Caco-2 (cell line): Measurements from ENCODE around the gene LYSMD2. TPM values are rescaled to one million over a fixed set of nuclear protein-coding genes. Genes with fewer than 3 reads are reported as not detected.

Source experiments
- BruUV-seq: library from RNA; stranded (reverse); fragments of 400-500 nt; replicated peaks from 2 replicates; lab custom pipeline; 2021; lab: Mats Ljungman, UMichigan
- CTCF ChIA-PET: fragments of 300-600 bp; sonication (Branson Sonifier 250); formaldehyde crosslinking; loops from one replicate; lab custom pipeline; 2022; ENCODE audit warnings: antibody characterized with exemption; lab: Charles Lee
- POLR2A ChIA-PET: fragments of 300-600 bp; sonication (Branson Sonifier 250); formaldehyde crosslinking; loops from one replicate; lab custom pipeline; 2022; ENCODE audit warnings: antibody characterized with exemption; lab: Charles Lee
- DNase-seq, 2 experiments: peaks; one replicate each; pipeline versions ENCODE4 v3.0.0 to v3.0.0-alpha.2; 2020 to 2022
- H3K27me3 ChIP-seq: replicated peaks from 2 replicates; pipeline ENCODE4 v1.6.0; 2011; ENCODE audit warnings: low read length; ENCODE audit not compliant: control insufficient read depth, insufficient read depth
- H3K36me3 ChIP-seq: 2 replicates; pipeline ENCODE4 v1.5.1; 2011; ENCODE audit warnings: low read length; ENCODE audit not compliant: control insufficient read depth, insufficient read depth
- H3K4me1 ChIP-seq: fragments of 250-450 bp; sonication (Bioruptor Pico); 2 replicates; pipeline ENCODE4 v1.5.1; 2020; ENCODE audit warnings: mild to moderate bottlenecking
- H3K4me3 ChIP-seq: 2 replicates; pipeline ENCODE4 v1.5.1; 2011; ENCODE audit warnings: low read depth, mild to moderate bottlenecking, control low read depth, low read length
- H3K9me3 ChIP-seq: fragments of 250-450 bp; sonication (Bioruptor Pico); 2 replicates; pipeline ENCODE4 v1.5.1; 2020; ENCODE audit warnings: mild to moderate bottlenecking, moderate library complexity
- H3K27ac Mint-ChIP-seq: one replicate; pipeline ENCODE4 v1.8.0; 2022; ENCODE audit warnings: mixed read lengths; ENCODE audit not compliant: unreplicated experiment
- H3K27me3 Mint-ChIP-seq: one replicate; pipeline ENCODE4 v1.8.0; 2022; ENCODE audit warnings: mixed read lengths; ENCODE audit not compliant: insufficient read depth, unreplicated experiment
- H3K36me3 Mint-ChIP-seq: one replicate; pipeline ENCODE4 v1.8.0; 2022; ENCODE audit warnings: mild to moderate bottlenecking, mixed read lengths; ENCODE audit not compliant: insufficient read depth, unreplicated experiment
- H3K4me1 Mint-ChIP-seq: one replicate; pipeline ENCODE4 v1.8.0; 2022; ENCODE audit warnings: low read depth, mixed read lengths; ENCODE audit not compliant: unreplicated experiment
- H3K4me3 Mint-ChIP-seq: one replicate; pipeline ENCODE4 v1.8.0; 2022; ENCODE audit warnings: mild to moderate bottlenecking, moderate library complexity, mixed read lengths; ENCODE audit not compliant: unreplicated experiment
- H3K9me3 Mint-ChIP-seq: one replicate; pipeline ENCODE4 v1.8.0; 2022; ENCODE audit warnings: mixed read lengths; ENCODE audit not compliant: unreplicated experiment
- intact Hi-C: fragments of 100-400 bp; cut with micrococcal nuclease; formaldehyde crosslinking; loops from one replicate; pipeline ENCODE4 v1.10.0; 2022; ENCODE audit not compliant: unreplicated experiment
- total RNA-seq: library from RNA; stranded (reverse); gene quantifications from 2 replicates; pipeline ENCODE4 v1.2.3, GENCODE V29; 2022
- TF ChIP-seq, protein P1 (sequence below), 2 experiments: fragments of 200-600 bp in 1 of 2; IDR thresholded peaks; 1 replicate in 1 of 2; 2 replicates in 1 of 2; pipeline versions ENCODE4 v1.5.1 to v1.8.0; 2011 to 2022; ENCODE audit warnings: antibody characterized with exemption in 1 of 2, control low read depth in 1 of 2, inconsistent platforms in 1 of 2, low read depth in 1 of 2, low read length in 1 of 2, mild to moderate bottlenecking in 1 of 2, moderate library complexity in 1 of 2; ENCODE audit not compliant: insufficient read depth in 1 of 2, severe bottlenecking in 1 of 2, unreplicated experiment in 1 of 2

LYSMD2 gene
- total RNA-seq, 1 experiment from 2014 or later = 0.29 TPM

DNA sequence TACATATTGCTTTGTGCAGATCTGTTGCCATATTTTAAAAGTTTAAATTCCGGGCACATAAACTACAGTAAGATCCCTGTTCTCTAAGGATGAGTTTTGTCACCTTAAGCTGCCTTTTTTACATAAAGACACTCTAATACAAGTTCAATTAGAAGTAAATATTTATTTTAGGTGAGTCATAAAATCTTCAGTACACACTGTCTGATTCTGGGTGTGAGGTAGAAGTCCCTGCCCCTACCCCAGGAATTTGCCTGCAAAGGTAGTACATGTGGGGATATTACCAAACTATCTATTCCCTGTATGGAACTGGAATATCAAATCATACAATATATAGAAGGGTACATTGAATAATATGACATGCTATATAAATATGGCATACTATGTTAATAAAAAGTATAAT is 49.9 kb downstream of the LYSMD2 start:
- Mint-ChIP-seq H3K27ac (no peak overlapping the region), H3K36me3 (no peaks in the 10 kb centered on the region), H3K4me3 (no peak overlapping the region), H3K9me3 (no peaks in the 10 kb centered on the region), H3K27me3 (peaks cover 12% of the 10 kb centered on the region), H3K4me1 (peaks cover 5% of the 10 kb centered on the region)
- 0 out of 2 replicates have a peak, but pooled peaks cover 4% of the 10 kb centered on the region for H3K4me1 ChIP-seq
- BruUV-seq = no TSS peak
- H3K4me3 ChIP-seq = no peak overlapping the region
- intact Hi-C loops = no loop called here
- peak in 1 of 2 experiments; percentile 5 for DNase-seq
- ChIA-PET CTCF (no interaction called here), POLR2A (no interaction called here)
- H3K36me3 ChIP-seq = no peaks in the 10 kb centered on the region
- H3K27me3 ChIP-seq = no peaks in the 10 kb centered on the region
- H3K9me3 ChIP-seq = no peaks in the 10 kb centered on the region
- TF ChIP-seq, protein P1, sequence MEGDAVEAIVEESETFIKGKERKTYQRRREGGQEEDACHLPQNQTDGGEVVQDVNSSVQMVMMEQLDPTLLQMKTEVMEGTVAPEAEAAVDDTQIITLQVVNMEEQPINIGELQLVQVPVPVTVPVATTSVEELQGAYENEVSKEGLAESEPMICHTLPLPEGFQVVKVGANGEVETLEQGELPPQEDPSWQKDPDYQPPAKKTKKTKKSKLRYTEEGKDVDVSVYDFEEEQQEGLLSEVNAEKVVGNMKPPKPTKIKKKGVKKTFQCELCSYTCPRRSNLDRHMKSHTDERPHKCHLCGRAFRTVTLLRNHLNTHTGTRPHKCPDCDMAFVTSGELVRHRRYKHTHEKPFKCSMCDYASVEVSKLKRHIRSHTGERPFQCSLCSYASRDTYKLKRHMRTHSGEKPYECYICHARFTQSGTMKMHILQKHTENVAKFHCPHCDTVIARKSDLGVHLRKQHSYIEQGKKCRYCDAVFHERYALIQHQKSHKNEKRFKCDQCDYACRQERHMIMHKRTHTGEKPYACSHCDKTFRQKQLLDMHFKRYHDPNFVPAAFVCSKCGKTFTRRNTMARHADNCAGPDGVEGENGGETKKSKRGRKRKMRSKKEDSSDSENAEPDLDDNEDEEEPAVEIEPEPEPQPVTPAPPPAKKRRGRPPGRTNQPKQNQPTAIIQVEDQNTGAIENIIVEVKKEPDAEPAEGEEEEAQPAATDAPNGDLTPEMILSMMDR (IDR thresholded peaks at IDR 0.05; ENCODE audit: insufficient read depth in 1 of 2, low read depth in 1 of 2, low read length in 1 of 2, severe bottlenecking in 1 of 2, unreplicated experiment in 1 of 2) = no peak

DNA sequence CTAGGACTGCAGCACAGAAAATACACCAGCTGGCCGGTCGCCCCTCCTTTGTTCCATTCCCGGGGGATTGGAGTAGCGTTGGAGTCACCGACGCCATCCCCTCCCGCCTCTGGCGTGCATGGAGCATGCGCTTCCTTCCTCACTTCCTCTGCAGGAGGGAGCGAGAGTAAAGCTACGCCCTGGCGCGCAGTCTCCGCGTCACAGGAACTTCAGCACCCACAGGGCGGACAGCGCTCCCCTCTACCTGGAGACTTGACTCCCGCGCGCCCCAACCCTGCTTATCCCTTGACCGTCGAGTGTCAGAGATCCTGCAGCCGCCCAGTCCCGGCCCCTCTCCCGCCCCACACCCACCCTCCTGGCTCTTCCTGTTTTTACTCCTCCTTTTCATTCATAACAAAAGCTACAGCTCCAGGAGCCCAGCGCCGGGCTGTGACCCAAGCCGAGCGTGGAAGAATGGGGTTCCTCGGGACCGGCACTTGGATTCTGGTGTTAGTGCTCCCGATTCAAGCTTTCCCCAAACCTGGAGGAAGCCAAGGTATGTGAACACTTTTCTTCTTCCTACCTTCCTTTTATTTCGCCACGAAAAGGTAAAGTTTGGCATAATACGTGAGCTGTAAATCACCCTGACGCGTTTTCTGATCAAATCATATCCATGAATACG is 56.0 kb downstream of the LYSMD2 start, which contains the start of gene SCG3:
SCG3 (plus strand) TSS at position 201 of the 661 bp plus-strand sequence; CDS start at position 454, 253 bp downstream.
- Mint-ChIP-seq H3K27me3 (peaks cover 8% of the 10 kb centered on the region), H3K27ac (no peak within 1 kb of the TSS), H3K4me3 (peak within 1 kb of the TSS; percentile 58), H3K9me3 (no peaks in the 10 kb centered on the region), H3K36me3 (no peaks in the 10 kb centered on the region), H3K4me1 (no peaks in the 10 kb centered on the region)
- Histone ChIP-seq H3K4me1 (no peaks in the 10 kb centered on the region), H3K9me3 (no peaks in the 10 kb centered on the region), H3K36me3 (no peaks in the 10 kb centered on the region), H3K27me3 (no peaks in the 10 kb centered on the region), H3K4me3 (no peak within 1 kb of the TSS)
- peak; percentile 77 to 83 for DNase-seq
- intact Hi-C loops = no loop called here
- no TSS peak for BruUV-seq
- ChIA-PET CTCF (no interaction called here), POLR2A (no interaction called here)
- TF ChIP-seq, protein P1 (IDR thresholded peaks at IDR 0.05; ENCODE audit: insufficient read depth in 1 of 2, low read depth in 1 of 2, low read length in 1 of 2, severe bottlenecking in 1 of 2, unreplicated experiment in 1 of 2) = no peak

DNA sequence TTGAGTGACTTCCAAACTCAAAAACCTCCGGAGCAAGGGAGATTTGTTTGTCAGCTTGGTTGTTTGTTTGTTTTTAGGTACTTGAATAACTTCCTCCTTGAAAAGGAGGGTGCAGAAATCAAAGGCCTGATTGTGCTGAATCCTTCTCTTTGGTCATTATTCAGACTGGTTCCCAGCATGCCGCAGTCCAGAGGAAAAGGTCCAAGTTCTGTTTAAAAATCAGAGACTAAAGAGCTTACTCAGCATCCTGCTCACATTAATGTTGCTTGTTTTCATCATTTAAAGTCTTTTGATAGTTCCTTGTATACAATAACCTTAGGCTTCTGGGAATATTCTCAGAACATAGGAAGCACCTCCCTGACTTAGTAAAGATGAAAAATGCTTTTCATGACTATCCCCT is 57.1 kb downstream of the LYSMD2 start:
- no peak overlapping the region for H3K27ac Mint-ChIP-seq
- POLR2A ChIA-PET = no interaction called here
- CTCF ChIA-PET = interaction anchor here (1.2 kb wide), 1 partner anchor 96 kb away, joined by 3 read pairs; no protein-coding TSS in a partner anchor
- no peaks in the 10 kb centered on the region for H3K9me3 Mint-ChIP-seq
- peaks cover 10% of the 10 kb centered on the region for H3K27me3 Mint-ChIP-seq
- no peak overlapping the region for H3K4me3 Mint-ChIP-seq
- no peaks in the 10 kb centered on the region for H3K36me3 ChIP-seq
- no peak for DNase-seq
- H3K36me3 Mint-ChIP-seq = no peaks in the 10 kb centered on the region
- no peaks in the 10 kb centered on the region for H3K27me3 ChIP-seq
- TF ChIP-seq, protein P1 (IDR thresholded peaks at IDR 0.05; ENCODE audit: insufficient read depth in 1 of 2, low read depth in 1 of 2, low read length in 1 of 2, severe bottlenecking in 1 of 2, unreplicated experiment in 1 of 2) = no peak
- no peaks in the 10 kb centered on the region for H3K4me1 ChIP-seq
- H3K4me3 ChIP-seq = no peak overlapping the region
- no peaks in the 10 kb centered on the region for H3K9me3 ChIP-seq
- no TSS peak for BruUV-seq
- intact Hi-C loops = no loop called here
- H3K4me1 Mint-ChIP-seq = no peaks in the 10 kb centered on the region
